SKM-1 treated with dmso at 0.1 percent for 144 hours (cell line): ENCODE results near the gene IFNA21.
"Not testable (repeated sequence)": the region's sequence is repeated elsewhere in the genome, so short reads cannot be mapped to it uniquely, and the experiment has no call there.

Source experiments
- DNase-seq: peaks from one replicate; lab custom pipeline; 2025; ENCODE audit not compliant: unreplicated experiment; lab: John Stamatoyannopoulos, UW

IFNA21 gene

GRCh38 chr9:21144603-21145002, 21.9 kb downstream of the IFNA21 start:
- no peak for DNase-seq

DNA sequence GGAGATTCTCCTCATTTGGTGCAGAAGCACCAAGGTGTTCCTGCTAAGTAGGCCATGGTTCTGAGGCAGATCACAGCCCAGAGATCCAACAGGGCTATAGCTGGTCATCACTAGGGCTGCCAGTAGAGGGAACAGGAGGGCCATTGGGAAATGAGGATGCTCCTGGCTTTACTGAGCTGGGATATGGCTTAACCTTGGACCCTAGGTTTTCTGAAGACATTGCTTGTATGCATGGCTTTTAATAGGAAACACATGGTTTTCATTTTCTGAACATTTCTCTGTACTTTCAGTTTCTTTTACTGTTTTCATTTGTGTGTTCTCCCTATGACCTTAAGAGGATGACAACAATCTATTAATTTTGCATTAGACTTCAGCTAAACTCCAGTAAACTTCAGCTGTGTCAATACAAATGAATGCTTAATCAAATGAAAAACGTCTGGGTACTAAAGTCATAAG, 25.0 kb downstream of the IFNA21 start, which contains the start of gene IFNW1:
Gene IFNW1 (minus strand): TSS at position 406 of the 456 bp plus-strand sequence. CDS start 262 bp downstream, at position 144.
- DNase-seq, result no peak

DNA sequence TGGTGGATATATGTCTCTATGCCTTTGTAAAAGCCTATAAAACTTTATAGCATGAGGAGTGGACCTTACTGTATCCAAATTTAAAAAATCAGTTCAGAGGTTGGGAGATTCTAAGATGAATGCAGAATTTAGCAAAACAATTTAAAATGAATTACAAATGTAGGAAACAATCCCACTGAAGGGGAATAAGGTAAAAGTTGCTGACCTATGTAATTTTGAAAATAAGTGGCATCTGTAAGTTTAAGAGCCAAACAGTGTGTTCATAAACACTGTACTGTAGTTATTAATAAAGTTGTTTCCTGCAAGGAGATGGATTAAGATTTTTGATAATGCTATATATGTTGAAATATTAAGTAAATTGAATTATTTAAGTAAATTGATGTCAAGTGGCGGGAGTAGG, 29.4 kb downstream of the IFNA21 start:
- no peak for DNase-seq

GRCh38 chr9:21135736-21136135, 30.7 kb downstream of the IFNA21 start:
- no peak for DNase-seq

GRCh38 chr9:21128186-21128585, 38.3 kb downstream of the IFNA21 start:
- not testable (repeated sequence) for DNase-seq

DNA sequence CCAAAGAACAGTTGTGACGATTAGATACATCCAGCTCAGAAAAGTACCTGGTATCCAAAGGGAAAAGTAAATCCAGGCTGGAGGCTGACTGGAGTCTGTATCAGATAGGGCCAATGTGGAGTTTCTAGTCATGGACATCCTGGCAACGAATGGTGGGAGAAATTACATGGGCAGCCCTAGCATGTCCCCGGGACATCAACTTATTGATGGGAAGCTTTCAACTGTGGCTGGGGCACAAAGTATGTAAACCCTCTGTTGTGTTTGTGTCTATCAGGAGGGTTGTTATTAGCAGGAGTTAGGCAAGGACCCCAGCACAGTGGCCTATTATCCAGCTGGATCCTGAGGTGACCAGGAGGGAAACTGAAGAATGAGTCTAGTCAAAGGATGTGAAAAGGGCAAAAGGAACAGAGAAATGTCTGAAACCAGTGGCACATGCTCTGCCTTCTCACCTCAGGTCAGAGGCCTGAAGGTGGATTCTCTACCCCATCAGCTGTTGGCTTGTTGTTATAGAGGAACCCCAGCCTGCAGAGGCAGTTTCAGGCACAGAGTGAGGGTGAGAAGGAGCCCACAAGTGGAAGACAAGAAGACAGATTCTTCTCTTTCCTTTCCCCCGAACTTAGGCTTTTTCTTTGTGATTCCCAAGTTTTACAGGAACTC, 44.7 kb downstream of the IFNA21 start:
- no peak for DNase-seq

- no peak for DNase-seq
These were observed 45.4 kb downstream of the IFNA21 start for GRCh38 chr9:21121079-21121478.

- DNase-seq, result peak; percentile 93
These were observed 47.2 kb downstream of the IFNA21 start for GRCh38 chr9:21119093-21119770.
